GM19467 (cell line): ENCODE data around the gene EXOC3.
"Not testable (repeated sequence)": the region's sequence is repeated elsewhere in the genome, so short reads cannot be mapped to it uniquely, and the experiment has no call there.

Source experiments
- ATAC-seq: cut with Tn5 transposase; IDR thresholded peaks from one replicate; pipeline ENCODE4 v1.9.1; 2021; ENCODE audit warnings: mild to moderate bottlenecking, moderate library complexity; ENCODE audit not compliant: unreplicated experiment

Gene EXOC3

DNA sequence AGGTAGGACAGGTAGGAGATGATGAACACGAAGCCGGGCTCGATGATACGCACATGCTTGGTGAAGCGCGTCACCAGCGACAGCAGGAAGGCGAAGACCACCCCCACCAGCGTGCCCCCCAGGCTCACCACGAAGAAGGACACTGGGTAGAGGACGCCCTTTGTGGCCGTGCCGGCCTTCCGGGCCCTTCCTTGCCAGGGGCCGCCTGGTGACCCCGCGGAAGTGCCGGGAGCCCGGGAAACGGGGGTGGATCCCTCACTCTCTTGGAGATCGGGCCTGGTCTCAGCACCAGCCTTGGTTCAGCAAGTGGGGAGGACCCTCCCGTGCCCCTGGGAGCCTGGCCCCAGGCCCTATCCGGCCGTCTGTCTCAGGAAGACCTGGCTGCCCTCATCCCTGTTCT is 41.6 kb downstream of the EXOC3 start:
- ATAC-seq = no peak

DNA sequence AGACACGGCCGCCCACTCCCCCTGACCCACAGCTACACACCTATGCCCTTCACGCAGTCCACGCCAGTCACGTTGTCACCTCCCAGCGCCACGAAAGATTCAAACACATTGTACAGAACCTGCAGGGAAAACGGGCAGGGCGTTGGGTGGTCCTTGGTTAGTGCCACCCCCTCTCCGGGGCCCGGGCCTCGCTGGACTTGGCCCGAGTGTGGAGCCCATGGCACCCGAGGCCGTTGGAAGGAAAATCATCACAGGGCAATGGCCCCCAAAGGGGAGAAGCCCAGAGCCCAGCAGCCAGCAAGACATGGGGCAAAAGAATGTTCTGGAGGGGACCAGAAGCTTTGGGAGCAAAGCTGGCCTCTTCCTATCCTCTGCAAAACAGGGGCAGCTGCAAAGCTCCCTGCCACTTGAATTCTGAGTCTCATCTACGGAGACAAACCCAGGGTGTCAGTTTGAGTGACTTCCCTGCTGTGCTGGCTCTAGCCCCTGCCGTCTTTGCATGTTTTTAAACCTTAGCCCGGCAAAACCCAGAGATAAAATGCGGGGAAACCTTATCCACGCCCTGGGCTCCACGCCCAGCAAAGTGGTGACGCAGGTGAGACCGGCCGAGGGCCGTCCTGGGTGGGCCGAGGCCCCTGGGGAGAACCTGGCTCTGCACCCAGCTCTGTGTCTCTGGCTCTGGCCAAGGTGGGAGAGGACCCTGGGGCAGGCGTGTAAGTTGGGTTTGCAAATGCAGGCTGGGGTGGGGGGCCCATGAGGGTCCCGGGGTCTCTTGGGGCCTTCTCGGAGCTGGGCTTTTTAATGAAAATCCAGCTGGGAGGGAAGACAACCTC is 42.4 kb downstream of the EXOC3 start:
- no peak for ATAC-seq

DNA sequence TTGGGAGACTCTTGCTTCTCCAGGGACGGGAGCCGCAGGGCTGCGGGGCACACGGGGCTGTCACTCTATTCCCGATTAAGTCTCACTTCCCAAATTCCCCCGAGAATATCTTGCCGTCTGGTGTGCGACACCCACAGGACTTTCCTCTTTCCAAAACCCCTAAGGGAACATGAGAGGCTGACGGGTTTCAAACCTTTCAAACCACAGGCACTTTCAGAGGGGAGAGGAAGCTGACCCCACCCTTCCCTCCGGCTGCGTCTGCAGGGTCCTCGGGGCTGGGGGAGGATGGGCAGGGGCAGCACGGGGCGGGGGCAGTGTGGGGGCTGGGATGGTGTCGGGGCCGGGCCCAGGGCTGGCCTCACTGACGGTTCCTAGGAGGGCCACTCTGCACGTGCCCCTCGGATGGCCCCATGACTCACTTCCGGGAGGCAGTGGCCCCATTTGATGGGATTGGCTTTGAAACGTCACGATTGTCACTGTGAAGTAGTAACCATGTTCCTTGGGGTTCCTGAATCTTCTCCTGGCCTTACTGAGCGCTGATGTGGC is 43.0 kb downstream of the EXOC3 start:
- no peak for ATAC-seq

DNA sequence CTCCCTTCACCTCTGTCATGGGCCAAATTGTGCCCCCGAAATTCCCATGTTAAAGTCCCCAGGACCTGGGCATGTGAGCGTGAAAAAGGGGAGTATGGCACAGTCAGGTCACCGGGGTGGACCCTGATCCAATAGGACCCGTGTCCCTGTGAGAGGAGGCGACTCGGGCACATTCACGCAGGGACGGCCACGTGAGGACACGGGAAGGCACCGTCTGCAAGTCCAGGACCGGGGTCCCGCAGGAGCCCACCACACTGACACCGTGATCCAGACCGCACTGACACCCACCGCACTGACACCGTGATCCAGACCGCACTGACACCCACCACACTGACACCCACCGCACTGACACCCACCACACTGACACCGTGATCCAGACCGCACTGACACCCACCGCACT is 43.6 kb downstream of the EXOC3 start:
- ATAC-seq = not testable (repeated sequence)

DNA sequence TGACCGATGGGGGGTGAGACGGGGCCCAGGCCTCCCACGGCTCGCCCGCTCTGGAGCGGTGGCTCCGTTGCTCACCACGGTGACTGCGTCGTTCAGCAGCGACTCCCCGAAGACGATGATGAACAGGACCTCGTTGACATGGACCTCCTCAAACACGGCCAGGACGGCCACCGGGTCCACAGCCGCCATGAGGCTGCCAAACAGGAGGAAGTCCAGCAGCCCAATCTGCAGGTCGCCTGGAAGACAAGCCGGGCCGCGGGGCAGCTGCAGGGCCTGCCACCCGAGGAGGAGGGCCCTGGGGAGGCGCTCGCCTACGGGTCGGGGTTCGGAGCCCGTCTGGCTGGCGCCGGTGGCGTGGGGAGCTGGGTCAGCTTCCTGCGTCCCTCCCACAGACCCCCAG is 45.3 kb downstream of the EXOC3 start:
- no peak for ATAC-seq

DNA sequence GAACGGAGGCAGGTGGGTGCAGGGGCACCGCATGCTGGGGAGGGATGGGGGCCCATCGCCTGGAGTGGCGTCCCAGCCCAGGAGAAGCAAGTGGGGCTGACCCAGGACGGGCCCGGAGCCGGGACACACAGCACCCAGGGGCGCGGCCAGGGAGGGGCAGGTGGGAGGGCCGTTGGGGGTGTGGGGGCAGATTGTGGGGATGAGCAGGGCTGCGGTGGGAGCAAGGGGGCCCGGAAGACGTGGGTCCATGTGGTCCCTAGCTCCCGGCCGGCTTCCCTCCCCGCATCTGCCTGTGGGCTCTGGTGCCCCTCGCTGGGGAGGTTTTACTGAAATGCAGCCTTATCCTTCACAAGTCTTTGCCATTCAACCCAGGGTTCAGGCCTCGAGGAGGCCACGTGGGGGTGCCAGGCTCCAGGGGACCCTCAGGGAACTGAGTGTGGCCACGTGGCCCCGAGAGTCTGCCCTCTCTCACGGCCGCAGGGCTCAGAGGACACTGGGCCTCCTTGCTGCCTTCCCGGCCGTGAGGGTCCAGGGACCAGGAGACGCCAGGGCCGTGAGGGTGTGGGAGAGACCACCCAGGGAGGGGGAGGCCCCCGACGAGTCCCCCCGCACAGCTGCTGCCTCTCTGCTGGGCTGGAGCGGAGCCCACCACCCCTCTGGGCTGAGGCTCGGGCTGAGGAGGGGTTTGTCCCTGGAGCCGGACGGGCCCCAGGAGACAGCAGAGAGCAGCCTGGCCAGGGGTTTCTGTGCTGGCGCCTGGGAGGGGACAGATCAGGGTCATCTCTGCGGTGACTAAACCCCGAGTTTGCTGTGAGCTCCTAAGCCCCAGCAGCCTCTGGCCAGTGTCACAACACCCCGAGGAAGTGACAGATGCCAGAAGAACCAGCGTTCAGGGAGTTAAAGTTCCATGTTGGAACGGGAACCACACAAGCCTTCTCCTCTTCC is 46.0 kb downstream of the EXOC3 start:
- ATAC-seq = no peak

DNA sequence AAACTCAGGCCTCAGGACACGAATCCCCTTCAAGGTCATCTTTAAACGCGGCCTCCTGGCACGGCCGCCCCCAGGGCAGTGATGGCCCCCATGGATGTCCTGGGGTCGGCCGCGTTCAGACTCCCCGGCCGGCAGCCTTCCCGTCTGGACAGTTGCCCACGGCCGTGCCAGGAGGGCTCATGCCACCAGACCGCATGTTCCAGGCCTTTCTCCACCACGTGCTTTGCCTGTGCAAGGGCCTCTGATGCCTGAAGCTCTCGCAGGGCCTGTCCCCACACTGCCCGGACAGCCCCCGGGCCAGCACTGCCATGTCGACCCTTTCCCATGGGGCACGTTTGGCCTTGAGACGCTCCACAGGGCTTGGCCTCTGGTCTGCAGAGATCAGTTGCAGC is 46.7 kb downstream of the EXOC3 start:
- no peak for ATAC-seq

DNA sequence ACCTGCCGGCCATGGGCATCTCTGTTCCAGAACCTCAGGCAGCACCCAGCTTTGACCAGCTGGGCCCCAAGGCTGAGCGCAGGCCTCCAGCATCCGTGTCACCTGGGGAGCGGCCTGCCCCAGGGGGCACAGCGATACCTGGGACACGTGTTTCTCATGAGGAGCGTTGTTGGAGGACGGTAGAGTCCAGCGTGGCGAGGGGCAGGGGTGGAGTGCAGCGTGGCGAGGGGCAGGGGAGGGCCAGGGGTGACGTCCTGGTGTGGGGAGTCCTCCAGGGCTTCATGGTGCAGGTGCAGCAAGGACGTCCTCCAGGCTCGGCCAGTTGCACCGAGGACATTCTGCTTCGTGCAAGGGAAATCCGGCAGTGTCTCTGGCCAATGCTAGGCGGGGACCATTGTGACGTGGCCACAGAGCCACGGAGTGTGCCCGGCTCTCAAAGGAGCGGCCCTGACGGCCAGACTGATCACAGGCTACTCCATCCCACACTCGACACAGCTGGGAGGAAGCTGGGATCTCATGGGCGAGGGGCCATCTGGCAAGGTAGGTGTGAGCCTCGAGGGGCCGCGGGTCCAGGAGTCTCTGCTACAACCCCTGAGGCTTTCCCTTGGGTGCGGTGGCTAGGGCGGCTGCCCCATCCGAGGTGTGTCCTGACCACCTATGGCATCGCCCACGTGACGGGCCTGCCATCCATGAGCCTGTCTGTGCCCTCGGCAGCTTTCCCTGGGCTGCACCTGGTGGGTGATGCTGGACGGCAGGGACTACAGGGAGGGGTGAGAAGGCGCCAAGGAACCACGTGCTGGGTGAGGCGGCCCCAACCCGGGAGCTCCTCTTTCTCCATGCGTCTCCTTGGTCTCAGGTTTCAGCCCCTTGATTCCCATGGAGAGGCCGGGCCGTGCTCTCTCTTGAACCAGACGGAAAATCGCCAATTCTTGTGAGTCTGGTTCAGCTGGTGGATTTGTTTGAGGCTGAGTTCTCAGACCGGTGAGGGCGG is 47.4 kb downstream of the EXOC3 start:
- ATAC-seq = no peak

DNA sequence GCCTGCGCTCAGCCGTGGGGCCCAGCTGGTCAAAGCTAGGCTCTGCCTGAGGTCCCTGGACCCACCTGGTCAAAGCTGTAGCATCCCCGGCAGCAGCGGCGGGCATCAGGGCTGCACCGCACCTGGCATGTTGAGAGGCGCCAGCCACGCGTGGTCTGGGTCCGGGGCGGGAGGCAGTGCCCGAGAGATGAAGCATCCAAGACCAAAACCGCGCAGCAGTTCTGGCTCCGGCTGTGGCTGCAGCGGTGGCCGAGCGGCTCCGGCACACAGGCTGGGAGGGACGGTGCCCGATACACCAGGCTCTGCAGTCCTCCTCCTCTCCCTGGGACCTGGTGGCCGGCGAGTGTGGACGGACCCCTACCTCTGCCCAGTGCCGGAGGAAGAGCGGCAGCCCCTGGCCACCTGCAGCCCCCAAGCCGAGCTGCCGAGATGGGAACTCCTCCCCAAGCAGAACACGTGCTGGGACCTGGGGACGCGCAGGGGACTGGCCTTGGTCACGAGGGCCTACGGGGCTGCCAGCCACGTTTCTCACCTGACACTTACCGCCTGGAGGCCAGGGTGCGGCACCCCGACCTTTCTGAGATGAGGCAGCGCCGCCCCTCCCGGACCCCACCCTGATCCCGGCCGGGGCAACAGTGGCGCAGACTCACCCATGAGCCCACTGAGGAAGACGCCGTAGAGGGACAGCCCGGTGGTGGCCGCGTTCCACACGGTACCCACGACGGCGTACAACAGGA is 48.3 kb downstream of the EXOC3 start:
- no peak for ATAC-seq

DNA sequence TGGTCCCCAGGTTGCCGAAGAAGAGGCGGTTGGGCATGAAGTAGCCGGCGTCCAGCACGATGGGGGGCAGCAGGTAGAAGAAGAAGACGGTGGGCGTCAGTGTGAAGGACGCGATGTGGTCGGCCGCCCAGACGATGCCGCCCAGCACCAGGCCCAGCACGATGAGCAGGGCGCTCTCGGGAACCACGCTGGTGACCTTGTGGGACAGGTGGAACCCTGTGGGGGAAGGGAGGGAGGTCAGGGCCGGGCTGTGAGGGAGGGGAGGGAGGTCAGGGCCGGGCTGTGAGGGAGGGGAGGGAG is 48.8 kb downstream of the EXOC3 start:
- ATAC-seq = no peak

DNA sequence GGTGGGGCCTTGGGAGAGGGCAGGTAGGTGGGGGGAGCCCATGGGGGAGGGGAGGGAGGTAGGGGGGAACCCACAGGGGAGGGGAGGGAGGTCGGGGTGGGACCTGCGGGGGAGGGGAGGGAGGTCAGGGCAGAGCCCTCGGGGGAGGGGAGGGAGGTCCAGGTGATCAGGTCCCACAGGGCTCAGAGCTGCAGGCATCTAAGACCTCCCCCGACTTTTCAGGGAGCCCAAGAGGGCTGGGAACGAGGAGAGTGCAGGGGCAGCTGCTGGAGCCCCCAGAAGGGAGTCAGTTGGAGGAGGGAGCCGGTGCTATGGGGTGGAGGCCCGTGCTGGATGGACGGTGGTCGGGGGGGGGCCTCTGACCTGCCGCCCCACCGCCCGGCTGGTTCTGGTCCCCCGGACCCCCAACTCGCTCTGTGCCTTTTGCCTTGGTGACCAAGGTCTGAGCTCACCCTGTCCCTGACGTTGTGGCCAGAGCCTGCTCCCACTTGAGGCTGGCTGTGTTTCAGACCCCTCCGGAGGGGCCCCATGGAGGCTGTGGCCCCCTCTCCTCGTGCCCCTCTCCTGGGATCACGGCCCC is 49.4 kb downstream of the EXOC3 start:
- ATAC-seq = no peak

DNA sequence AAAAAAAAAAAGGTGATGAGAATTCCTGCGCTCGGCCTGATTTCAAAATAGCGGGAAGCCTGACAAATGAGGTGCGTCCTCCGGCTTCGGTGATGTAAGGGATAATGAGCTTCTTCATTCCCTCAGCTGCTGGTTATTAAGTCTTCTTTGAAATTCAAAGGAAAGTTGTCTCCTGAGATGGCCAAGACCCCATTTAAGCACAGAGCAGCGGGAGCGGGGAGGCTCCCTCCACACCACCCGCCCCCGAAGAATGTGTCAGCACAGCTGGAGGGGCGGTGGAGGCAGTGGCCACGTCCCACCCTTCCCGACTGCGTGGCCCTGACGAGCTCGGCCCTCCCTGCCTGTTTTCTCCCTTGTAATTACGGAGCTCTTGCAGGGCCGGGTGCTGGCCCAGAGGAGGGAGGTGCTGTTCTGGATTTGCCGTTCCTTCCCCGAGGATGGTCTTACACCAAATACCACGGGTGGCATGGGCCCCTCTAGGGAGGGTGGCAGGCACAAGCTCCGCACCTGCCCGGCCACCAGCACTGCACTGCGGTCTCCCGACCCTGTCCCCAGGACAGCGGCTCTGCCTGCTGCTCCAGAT is 50.2 kb downstream of the EXOC3 start:
- no peak for ATAC-seq

DNA sequence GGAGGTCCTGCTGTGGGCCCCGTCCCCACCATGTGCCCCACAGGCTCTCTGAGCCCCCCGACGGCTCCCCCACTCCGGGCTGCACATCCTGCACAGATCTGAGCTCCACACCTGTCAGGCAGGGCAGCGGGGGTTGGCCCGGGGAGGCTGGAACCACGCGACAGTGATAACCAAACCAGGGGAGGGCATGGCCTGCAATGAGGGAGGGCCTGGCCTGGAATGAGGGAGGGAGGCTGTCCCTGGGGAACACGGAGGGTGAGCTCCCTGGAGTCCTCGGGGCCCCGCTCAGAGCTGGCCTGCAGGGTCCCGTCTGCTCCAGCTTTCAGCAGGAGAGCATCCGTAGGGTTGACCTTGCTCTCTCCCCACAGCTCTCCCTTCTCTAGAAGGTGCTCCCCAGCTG is 50.8 kb downstream of the EXOC3 start:
- ATAC-seq = no peak

DNA sequence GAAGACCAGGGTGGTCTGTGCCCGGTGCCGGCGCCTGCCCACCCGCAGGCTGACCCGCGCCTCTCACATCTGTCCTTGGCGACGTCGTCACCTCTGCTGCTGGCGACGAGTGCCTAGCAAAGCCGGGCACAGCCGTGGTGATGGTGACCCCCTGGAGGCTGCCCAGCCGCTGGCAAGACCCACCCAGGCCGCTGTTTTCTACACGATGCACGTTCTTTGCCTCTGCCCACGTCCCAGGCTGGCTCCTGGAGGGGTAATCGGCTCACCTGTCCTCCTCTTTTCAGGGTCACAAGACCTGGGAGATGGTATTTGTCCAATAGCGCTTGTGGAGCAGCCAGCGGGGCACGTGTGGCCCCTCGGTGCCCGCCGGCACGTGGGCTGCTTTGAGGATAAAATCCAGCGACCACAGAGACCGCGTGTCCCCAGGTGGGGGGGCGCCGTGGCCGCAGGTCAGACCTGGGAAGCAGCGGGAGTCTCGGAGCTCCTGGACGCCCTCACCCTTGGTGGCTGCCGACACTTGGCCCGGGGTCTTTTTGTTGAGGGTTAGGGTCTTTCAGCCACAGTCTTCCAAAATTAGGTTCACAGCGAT is 51.8 kb downstream of the EXOC3 start:
- no peak for ATAC-seq

DNA sequence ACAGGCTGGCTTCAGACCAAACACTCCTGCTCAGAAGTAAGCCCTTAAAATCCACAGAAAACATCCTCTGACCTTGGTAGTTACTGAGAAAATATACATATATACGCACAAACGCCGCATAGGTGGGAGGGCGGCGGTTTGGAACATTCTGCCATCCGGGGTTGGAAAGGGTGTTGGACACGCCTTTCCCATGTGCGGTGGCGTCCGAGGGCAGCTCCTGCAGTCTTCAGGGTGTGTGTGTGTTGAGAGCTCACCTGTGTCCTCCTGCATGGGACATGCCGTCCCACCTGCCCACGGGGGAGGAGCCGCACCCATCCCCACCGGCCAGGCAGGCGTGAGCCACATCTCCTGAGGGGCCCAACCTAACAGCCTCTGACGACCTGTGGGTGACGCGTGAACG is 53.1 kb downstream of the EXOC3 start:
- ATAC-seq = no peak

DNA sequence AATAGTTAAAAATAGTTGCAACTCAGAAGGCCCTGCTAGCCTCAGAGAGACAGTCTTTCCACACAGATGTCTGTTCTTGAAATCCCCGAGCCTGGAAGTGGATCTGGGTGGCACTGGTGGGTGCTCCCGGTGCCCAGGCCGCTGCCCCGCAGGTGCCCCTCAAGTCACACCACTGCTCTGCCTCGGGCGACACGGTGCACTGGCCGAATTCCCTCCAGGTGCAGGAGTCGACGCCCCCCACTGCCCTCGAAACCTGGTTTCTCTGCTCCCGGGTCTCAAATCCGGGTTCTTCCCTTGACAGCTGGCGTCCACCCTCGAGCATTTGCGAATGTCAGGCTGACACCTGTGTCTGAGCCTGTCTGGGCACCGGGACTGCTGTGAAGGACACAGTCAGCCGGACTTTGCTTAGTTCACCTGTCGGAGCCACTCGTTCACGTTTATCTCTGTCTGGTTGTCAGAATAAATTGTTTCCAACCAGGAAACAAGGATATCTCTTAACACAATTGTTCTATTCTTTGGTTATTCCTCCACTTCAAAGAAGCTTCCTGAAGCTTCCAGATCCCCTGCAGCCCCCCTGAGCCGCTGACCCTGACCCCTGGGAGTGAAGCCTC is 54.2 kb downstream of the EXOC3 start:
- ATAC-seq = no peak

DNA sequence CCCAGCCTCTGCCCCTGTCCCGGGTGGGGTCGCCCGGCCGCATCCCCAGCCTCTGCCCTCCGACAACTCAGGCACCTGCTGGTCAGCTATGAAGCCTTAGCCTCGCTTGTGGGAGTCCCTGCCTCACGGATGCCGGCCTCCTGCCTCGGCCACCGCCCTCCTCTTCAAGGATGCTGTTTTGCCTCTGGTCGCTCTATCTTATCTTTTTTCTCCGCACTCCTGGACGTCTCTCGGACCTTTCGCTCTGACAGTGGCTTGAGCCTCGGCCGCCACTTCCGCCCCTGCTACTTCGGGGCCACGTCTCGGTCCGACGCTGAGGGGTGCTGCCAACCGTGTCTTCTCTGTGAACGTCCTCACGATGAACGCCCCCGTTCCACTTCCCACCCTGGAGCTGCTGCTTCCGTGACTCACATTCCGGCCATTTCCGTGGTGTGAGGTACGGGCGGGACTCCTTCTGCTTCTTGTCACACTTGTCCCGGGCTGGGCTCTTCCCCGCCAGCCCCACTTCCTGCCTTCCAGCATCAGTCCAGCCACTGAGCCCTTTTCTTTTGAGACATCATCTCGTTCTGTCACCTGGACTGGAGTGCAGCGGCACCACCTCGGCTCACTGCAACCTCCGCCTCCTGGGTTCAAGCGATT is 55.0 kb downstream of the EXOC3 start:
- ATAC-seq = no peak
